Heart right ventricle (tissue), 16 donors: Measurements from ENCODE around the gene SIK1. TPM values are rescaled to one million over a fixed set of nuclear protein-coding genes. Genes with fewer than 3 reads are reported as not detected.
"Not testable (repeated sequence)": the region's sequence is repeated elsewhere in the genome, so short reads cannot be mapped to it uniquely, and the experiment has no call there.

Source experiments
- ATAC-seq, 8 donors: fragments of 200-7000 bp; cut with Tn5 transposase; one replicate each; pipeline ENCODE4 v1.9.1; 2020; ENCODE audit warnings: mild to moderate bottlenecking in 8 of 8, moderate library complexity in 8 of 8, moderate number of reproducible peaks in 1 of 8
- DNase-seq, 2 donors: peaks; one replicate each; pipeline ENCODE4 v3.0.0-alpha.2; 2020
- H3K27ac ChIP-seq, 10 donors: fragments of 200-600 bp; sonication (generic) in 2 of 10; one replicate each; pipeline versions ENCODE4 v1.5.0 to v1.8.0; 2020 to 2022; ENCODE audit warnings: mild to moderate bottlenecking in 3 of 10
- H3K27me3 ChIP-seq, 7 donors: fragments of 200-600 bp; one replicate each; pipeline ENCODE4 v1.8.0; 2021 to 2022; ENCODE audit warnings: mild to moderate bottlenecking in 2 of 7
- H3K36me3 ChIP-seq, 9 donors: fragments of 200-600 bp; sonication (generic) in 1 of 9; one replicate each; pipeline versions ENCODE4 v1.5.0 to v1.8.0; 2020 to 2022; ENCODE audit warnings: mild to moderate bottlenecking in 2 of 9
- H3K4me1 ChIP-seq, 9 donors: fragments of 200-600 bp; sonication (generic) in 1 of 9; one replicate each; pipeline versions ENCODE4 v1.5.0 to v1.8.0; 2020 to 2022; ENCODE audit warnings: mild to moderate bottlenecking in 4 of 9
- H3K4me3 ChIP-seq, 10 donors: fragments of 200-600 bp; sonication (generic) in 2 of 10; one replicate each; pipeline versions ENCODE4 v1.5.0 to v1.8.0; 2020 to 2022; ENCODE audit warnings: mild to moderate bottlenecking in 7 of 10, moderate library complexity in 2 of 10
- H3K9me3 ChIP-seq, 11 donors: fragments of 200-600 bp in 10 of 11; sonication (generic) in 2 of 11; one replicate each; pipeline versions ENCODE4 v1.5.0 to v1.8.0; 2013 to 2022; ENCODE audit warnings: mild to moderate bottlenecking in 2 of 11, control low read depth in 1 of 11, moderate library complexity in 1 of 11
- WGBS, 2 donors: extraction: QIAGEN DNeasy Blood & Tissue Kit; methylation state at CpG; one replicate each; pipeline ENCODE4 v1.1.7; 2013; ENCODE audit warnings: inconsistent platforms in 1 of 2; 5-methylcytosine and 5-hydroxymethylcytosine counted together
- intact Hi-C, 10 donors: fragments of 100-400 bp; cut with DNase I; formaldehyde crosslinking; loops; one replicate each; pipeline versions ENCODE4 v1.11.1 to v1.14.2; 2022
- polyA plus RNA-seq, 2 donors: library from polyadenylated mRNA; stranded (reverse); fragments of 200-250 nt; gene quantifications; one replicate each; pipeline ENCODE4 v1.2.3, GENCODE V29; 2013
- total RNA-seq, 10 donors: library from RNA; stranded (reverse); fragmentation: NEBNext Ultra II Directional in 3 of 10; extraction: Animal tissue kit (Norgen Biotek cat#: 25700) in 3 of 10; gene quantifications; one replicate each; pipeline versions ENCODE4 v1.2.1 to v1.2.4, GENCODE V29; 2021 to 2023
- donor health status: Arrhythmogenic right ventricular cardiomyopathy.
- donor health status: ischemic (EF 13 %, LVEDD 7.1; RV severe dilation, severe dysfunction).
- donor health status: healthy with polysubstance abuse.
- donor health status: DM: no; HTN: yes; CAD: no.
- donor health status: DM: no; HTN: no; CAD: no.
- donor health status: ischemic (EF 25% LVEDD 6.9; RV normal size, moderate dysfunction).
- donor health status: ischemic (EF 25% LVEDD 5.7; RV mildly dilated, moderate dysfunction).
- donor health status: healthy.
- donor health status: DM: yes; HTN: yes; CAD: no.
- donor health status: Ischemic cardiomyopathy.
- donor health status: ischemic (EF 35%, LVEDD 5.7; RV mildly dilated, moderate dysfunction).
- donor health status: nonischemic (EF 11% LVEDD 7.7; RV severe dilation, severe dysfunction).
- donor health status: DM: yes; HTN: yes; CAD: no.
- donor health status: PGD.
- donor health status: ischemic (EF 29% LVEDD 5.4; RV normal size, mild dysfunction).
- donor health status: nonischemic (EF 23%, LVEDD 6.1; RV moderate dilation, normal function).

The SIK1 gene
- total and polyA plus RNA-seq, 12 donors = 3.1 to 109 (median 16.4) TPM

DNA sequence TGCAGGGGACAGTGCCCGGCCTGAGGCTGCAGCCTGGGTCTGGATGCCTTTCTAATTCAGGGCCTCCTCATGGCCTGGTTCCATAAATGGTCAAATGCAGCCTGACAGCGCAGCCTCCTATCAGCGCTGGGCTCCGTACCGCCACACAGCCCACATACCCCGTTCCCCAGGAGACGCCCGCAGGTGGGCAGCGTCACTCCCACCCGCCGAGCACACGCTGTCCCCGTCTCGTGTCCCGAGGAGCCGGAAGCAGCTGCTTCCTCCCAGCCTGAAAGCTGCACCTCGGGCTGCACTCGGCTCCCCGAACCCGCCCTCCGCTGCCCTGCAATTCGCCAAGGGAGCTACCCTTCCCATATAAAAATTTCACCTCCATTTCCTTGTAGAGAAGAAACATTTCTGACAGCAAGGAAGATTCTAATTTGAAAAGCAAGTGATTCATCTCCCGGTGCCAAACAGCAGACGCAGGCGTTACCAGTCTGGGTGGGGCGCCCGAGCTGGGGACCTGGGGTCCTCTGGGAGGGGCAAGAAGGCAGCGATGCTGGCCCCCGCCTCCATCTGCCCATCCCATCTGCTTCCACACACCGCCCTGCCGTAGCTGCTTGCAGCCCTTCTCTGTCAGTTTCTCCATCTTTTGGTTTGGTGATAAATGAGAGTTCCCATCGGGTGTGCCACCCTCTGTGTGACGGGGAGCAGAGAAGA is 29.8 kb upstream of the SIK1 start:
- H3K4me3 ChIP-seq, H3K4me1 ChIP-seq, DNase-seq, H3K27ac ChIP-seq, H3K27me3 ChIP-seq, intact Hi-C loops, H3K36me3 ChIP-seq, H3K9me3 ChIP-seq: not testable (repeated sequence)
- no CpG with 5 or more reads among the region's 33 CpGs for WGBS, 2 donors
- ATAC-seq = peak; percentile 57 to 93 (median 77)

DNA sequence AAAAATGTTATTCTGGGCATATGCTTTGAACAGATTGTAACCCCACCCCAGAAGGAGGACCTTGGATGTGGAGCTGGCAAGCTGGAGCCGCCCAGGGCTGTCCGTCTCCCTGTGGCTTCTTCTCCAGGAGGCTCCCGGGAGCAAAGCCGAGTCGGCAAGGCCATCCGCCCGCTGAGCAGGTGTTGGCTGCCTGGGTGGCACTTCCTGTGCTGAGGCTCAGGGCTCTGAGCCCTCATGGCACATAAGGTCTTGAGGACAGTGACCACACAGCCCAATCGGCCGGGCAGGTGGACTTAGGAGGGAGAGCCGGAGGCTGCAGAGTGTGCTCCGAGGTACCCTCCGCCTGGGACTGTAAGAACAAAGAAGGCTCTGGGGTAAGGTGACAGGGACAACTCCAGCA is 28.8 kb upstream of the SIK1 start:
- H3K9me3 ChIP-seq, H3K4me3 ChIP-seq, DNase-seq, H3K4me1 ChIP-seq, H3K27me3 ChIP-seq, H3K36me3 ChIP-seq, H3K27ac ChIP-seq, intact Hi-C loops, ATAC-seq: not testable (repeated sequence)
- no CpG with 5 or more reads among the region's 12 CpGs for WGBS, 2 donors

DNA sequence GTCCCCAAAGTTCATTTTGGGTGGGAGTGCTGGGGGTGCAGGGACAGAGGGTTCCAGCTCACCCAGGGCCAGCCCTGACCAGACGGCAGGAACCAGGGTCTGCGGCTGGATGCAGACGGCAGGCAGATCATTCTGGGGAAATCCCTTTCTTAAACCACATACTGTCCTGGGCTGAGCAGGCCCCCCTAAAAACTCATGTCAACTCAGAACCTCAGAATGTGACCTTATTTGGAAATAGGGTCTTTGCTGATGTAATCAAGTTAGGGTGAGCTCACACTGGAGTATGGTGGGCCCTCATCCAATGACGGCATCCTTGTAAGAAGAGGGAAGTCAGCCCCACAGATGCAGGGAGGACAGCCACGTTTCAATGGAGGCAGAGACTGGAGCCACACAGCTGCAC is 27.2 kb upstream of the SIK1 start:
- ATAC-seq, H3K27me3 ChIP-seq, DNase-seq, H3K4me1 ChIP-seq, intact Hi-C loops, H3K9me3 ChIP-seq, H3K36me3 ChIP-seq, H3K27ac ChIP-seq, H3K4me3 ChIP-seq: not testable (repeated sequence)
- no CpG with 5 or more reads among the region's 5 CpGs for WGBS, 2 donors

- H3K4me1 ChIP-seq, H3K27me3 ChIP-seq, H3K27ac ChIP-seq, H3K4me3 ChIP-seq, H3K36me3 ChIP-seq, ATAC-seq, intact Hi-C loops, H3K9me3 ChIP-seq, DNase-seq: not testable (repeated sequence)
- WGBS, 2 donors = no CpG with 5 or more reads among the region's 17 CpGs
These were observed 24.9 kb upstream of the SIK1 start for GRCh38 chr21:43451850-43452249.

DNA sequence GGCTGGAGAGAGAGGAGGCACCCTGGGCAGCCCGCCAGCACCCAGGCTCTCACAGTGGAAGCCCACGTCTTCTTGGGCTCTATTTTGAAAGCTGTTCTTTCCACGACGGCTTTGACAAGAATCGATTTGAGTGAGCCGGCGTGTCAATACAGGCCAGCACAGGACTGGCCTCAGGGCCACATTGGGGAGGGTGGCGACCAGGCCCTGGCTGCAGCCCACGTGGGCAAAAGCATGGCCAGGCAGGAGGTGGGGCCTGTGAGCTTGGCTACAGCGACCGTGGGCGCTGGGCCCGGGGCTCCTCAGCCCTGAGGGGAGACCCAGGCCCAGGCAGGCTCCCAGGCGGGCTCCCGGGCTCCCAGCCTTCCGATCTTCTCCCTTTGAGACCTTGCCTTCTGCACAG is 23.4 kb upstream of the SIK1 start:
- ATAC-seq = peak in 1 of 8 donors; percentile 14
- H3K4me1 ChIP-seq, H3K4me3 ChIP-seq, H3K9me3 ChIP-seq, DNase-seq, H3K27ac ChIP-seq, H3K36me3 ChIP-seq, intact Hi-C loops, H3K27me3 ChIP-seq: not testable (repeated sequence)
- no CpG with 5 or more reads among the region's 16 CpGs for WGBS, 2 donors

DNA sequence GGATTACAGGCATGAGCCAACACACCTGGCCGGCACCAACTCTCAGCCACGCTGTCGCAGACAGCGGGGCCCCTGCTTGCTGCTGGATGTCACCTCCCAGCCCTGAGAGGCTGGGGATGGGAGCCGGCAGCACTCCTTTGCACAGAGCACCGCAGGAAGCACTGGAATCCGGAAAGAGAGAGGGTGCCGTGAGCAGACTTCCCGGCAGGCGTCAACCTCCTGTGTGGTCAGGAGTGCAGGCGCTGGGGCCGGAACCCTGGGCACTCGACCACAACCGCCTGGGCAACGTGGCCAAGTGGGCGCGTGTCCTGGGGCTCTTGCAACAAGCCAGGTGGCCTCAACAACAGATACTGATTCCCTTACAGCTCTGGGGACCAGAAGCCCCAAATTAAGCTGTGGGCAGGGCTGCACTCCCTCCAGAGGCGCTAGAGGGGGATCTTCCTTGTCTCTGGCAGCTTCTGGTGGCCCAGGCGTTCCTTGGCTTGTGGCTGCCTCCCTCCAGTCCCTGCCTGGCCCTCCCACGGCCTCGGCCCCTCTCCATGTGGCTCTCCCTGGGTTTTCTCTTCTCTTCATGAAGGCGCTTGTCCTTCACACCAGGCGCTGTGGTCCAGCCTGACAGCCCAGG is 20.5 kb upstream of the SIK1 start:
- peak; percentile 15 to 71 (median 54) for ATAC-seq
- H3K4me3 ChIP-seq, H3K9me3 ChIP-seq, DNase-seq, H3K4me1 ChIP-seq, H3K36me3 ChIP-seq, H3K27me3 ChIP-seq, H3K27ac ChIP-seq, intact Hi-C loops: not testable (repeated sequence)
- no CpG with 5 or more reads among the region's 23 CpGs for WGBS, 2 donors

GRCh38 chr21:43446277-43446932 is 19.5 kb upstream of the SIK1 start:
- intact Hi-C loops, H3K27ac ChIP-seq, H3K9me3 ChIP-seq, H3K27me3 ChIP-seq, H3K4me3 ChIP-seq, DNase-seq, H3K36me3 ChIP-seq, ATAC-seq, H3K4me1 ChIP-seq: not testable (repeated sequence)
- no CpG with 5 or more reads among the region's 35 CpGs for WGBS, 2 donors

DNA sequence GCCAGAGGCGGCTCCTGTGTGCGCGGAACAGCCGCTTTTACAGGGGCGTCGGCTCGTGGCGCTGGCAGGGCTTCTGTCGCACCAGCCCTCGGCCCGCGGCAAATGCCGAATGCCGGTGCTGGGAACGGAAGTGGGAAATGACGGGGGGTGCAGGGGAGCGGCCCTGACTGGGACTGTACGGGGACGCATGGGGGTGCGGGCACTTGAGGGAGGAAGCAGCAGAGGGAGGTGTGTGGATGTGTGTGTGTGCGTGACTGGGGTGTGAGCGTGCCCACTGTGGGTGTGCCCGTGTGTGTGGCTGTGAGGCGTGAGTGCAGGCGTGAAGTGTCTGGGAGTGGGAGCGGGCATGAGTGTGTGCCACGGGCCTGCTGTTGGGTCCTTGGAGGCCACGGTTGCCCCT is 17.6 kb upstream of the SIK1 start:
- peak in 5 of 8 donors; percentile 19 to 60 (median 40) for ATAC-seq

GRCh38 chr21:43442571-43442970 is 15.6 kb upstream of the SIK1 start:
- H3K4me3 ChIP-seq, DNase-seq, H3K4me1 ChIP-seq, intact Hi-C loops, H3K36me3 ChIP-seq, H3K27ac ChIP-seq, H3K9me3 ChIP-seq, H3K27me3 ChIP-seq: not testable (repeated sequence)
- WGBS, 2 donors = 43% methylated on average over 1 of the region's 12 CpGs; no CpG with 5 or more reads in 1 of the 2 donors
- ATAC-seq = peak; percentile 17 to 67 (median 49)

More for the DNA sequence above, 17.6 kb upstream of the SIK1 start:
- DNase-seq, H3K4me3 ChIP-seq, intact Hi-C loops, H3K27ac ChIP-seq, H3K4me1 ChIP-seq, H3K9me3 ChIP-seq, H3K27me3 ChIP-seq, H3K36me3 ChIP-seq: not testable (repeated sequence)
- WGBS, 2 donors = 73% methylated on average over 3 of the region's 28 CpGs; no CpG with 5 or more reads in 1 of the 2 donors

DNA sequence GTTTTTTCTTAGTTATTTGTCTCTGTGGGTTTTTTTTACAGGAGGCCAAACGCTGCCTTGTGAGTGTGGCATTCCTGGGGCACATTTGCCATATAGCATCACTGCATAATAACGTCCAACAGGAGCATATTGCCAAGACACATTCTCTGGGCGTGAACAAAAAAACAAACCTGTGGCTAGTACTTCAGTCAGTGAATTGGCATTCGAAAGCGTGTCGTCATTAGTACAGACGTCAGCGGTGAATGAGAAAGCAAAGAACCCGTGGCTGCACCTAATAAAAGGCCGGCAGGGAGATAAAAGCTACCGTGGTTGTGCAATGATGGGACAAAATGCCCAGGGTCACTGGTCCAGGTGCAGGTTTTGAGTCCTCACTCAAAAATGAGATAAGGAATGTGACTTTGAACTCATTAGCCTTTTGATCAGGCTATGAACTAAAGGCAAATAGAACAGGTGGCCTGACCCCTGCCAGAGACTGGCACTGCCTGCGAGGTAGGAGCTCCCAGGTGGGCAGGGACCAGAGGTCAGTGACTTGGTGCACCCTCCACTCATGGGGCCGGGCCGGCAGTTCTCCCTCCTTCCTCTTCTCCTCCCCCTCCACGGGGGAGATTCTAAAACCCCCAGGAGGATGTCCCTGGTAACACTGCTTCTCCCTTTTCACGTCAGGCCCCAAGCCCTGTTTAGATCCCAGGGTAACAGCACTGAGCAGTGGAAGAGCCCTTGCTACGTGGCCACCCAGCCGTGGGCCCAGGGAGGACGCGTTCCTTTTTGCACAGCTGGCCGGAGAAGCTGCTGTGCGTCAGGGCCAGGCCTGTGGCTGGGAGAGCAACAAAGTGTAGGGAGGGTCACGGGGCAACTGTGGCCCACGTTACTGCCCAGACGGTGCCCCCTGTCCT is 14.2 kb upstream of the SIK1 start:
- H3K27me3 ChIP-seq, intact Hi-C loops, DNase-seq, H3K4me1 ChIP-seq, H3K4me3 ChIP-seq, H3K36me3 ChIP-seq, H3K9me3 ChIP-seq, H3K27ac ChIP-seq: not testable (repeated sequence)
- ATAC-seq = peak in 4 of 8 donors; percentile 11 to 81 (median 37)
- WGBS, 2 donors = no CpG with 5 or more reads among the region's 25 CpGs
